CMK (cell line): ENCODE measurements around the gene CAPG.
"Not testable (repeated sequence)": the region's sequence is repeated elsewhere in the genome, so short reads cannot be mapped to it uniquely, and the experiment has no call there.

Experiments used
- DNase-seq: peaks from one replicate; pipeline ENCODE4 v3.0.0-alpha.2; 2010; ENCODE audit warnings: low read depth

The CAPG gene

DNA sequence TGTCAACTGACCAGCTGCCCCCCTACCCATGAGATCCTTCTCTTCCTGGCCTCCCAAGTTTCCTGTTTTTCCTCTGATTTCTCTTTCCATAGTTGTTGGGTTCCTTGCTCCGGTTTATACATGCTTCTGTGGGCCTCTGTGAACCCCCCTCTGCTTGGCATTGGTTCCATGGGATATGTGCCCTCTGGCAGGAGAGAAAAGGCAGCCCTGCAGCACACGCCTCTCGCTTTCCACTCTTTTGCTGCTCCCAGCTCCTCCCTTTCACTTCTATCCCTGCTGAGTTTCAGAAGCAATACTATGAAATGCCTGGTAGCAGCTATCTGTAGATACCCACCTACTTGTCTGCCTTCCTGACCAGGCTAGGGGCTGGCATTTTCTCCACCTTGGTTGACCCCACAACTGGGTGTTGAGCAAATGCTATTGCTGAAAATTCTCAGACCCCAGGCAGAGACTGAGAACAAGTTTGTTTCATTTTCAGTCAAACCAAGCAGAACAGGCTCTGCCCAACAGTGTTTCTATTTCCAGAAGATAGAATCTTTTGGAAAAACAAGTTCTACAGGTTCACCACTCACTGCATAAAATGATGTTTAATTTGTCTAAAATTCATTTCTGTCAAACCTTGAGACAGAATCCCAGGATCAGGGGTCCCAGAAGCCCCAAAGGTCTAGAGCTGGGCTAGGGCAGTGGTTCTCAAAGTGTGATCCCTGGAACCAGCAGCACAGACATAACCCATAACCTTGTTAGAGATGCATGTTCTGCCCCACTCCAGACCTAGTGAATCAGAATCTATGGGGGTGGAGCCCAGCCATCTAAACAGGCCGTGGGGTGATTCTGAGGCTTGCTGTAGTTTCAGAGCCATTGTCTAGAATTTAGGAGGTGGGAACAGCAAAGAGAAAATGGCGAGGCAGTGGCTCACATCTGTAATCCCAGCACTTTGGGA, 13.4 kb downstream of the CAPG start:
- no peak for DNase-seq

DNA sequence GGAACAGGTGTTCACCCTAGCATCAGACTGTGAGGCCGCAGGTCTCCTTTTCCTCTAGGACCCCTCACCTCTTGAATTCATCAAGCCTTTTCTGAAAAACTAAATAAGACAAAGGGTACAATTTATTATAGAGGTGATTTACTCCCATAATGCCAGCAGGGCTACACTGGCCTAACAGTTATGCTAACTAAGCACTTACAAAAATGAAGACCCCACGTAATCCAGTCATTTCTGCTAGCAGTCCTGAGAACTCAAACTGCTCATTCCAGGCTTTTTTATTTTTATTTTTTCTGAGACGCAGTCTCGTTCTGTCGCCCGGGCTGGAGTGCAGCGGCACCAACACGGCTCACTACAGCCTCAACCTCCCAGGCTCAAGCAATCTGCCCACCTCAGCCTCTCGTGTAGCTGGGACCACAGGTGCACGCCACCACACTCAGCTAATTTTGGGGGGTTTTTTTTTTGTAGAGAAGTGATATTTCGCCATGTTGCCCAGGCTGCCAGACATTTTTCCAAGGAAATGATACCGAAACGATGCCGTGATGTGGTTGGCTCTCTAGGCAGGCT, 14.2 kb downstream of the CAPG start:
- no peak for DNase-seq

DNA sequence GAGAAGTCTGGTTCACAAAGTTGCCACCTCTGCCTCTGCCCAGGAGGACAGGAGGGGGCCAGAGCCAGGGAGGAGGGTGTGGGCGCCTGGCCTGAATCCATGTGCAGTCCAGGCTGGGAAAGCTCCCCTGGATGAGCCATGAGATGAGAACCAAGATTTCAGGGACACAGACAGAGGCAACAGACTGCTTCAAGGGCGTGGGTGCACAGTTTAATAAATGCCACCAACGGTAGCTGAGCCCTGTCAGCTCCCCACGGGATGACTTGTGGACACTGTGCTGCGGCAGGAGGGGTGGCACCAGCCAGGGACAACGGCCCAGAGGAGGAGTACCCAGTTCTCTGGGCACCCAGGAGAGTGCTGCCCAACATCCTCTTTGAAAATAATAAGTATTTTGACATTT, 15.2 kb downstream of the CAPG start:
- no peak for DNase-seq

DNA sequence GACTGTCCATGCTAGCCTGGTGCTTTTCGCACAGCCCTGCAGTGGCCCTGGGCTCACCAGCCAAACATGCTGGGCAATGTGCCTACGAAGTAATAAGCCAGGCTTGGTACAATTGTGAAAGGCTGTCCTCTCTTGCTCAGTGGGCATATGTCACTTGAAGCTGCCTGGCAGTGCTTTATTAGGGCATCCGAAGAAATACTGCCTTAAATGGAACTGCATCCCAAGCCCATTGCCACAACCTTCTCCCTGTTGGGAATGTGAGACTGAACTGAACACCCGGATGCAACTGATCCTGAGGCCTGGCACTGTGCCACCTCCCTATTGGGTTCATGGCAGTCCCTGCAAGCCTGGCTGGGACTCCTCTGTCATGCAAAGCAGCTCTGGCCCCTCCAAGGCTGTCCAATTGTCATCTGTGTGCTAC, 15.9 kb downstream of the CAPG start:
- no peak for DNase-seq

DNA sequence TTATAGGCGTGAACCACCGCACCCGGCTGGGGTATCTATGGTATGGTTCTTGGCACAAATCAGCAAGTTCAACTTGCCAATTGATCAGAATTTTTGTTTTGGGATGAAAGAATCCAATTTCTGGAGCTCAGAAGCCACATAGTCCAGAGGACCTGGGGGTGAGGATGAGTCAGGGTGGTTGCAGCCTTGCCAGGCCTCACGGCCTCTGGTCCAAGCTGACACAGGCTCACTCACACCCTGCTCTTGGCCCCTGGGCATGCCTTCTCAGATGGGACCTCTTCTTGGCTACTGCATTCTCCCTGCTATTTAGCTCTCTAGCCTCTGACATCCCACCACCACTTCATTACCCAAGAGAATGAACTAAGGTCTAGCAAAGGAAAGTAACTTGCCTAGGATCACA, 16.3 kb downstream of the CAPG start:
- no peak for DNase-seq

DNA sequence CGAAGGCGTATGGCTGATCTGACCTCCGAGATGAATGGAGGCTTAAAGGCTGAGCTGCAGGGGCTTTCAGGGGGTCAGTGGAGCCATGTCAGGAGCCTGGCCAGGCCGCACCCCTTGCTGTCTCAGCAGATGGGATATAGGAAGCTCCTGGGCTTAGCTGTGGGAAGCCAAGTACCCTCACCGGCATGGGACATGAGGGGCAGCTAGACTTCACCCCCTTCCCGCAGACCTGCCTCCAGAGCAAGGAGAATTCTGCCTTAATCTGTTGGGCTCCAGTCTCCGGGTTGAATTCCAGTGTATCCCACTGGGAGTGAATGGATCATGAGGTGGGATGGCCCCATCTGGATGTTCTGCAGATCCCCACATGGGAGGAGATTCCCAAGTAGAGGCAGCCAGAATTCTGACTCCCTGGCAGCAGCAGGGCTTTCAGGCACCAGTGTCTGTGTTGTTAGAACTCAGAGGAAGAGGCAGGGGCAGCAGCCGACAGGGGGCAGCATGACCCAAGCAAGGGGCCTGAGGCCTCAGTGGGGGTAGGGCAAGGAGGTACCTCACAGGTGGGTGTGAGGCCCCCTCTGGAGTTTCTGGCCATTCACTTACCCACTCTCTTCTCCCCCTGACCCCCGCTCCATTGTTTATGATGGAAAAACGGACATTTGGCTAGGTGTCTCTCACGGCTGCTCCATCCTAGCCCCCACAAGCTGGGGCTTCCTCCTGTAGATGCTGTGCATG, 19.1 kb downstream of the CAPG start:
- no peak for DNase-seq

DNA sequence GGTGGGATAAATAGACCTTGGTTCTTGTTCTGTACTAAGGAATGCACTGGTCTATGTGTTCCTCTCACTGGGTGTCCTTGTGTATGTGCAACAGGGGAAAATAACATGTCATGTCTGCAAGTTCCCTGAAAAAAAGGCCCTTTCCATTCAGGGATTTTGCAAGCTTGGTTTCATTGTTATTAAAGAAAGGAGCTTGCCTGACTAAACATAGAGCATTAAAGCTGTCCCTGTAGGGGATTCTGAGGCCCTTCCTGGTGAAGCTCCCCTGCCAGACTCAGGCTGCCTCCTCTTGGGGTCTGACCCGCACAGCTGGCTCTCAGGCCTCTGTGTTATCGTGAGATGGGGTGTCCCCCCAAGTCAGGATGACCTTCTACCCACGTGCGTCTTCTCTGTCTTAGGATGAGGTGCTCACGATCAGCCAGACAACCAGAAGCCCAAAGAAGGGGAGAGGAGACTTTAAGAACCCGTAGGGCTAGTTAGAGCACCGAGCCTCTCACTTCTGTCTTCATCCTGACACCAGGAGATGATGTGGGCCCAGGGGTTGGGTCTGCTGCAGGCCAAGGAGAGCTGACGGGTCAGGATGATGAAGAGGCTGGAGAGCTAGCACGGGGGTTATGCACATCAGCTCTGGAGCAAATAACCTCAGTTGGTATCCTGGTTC, 21.2 kb downstream of the CAPG start:
- DNase-seq, result no peak

DNA sequence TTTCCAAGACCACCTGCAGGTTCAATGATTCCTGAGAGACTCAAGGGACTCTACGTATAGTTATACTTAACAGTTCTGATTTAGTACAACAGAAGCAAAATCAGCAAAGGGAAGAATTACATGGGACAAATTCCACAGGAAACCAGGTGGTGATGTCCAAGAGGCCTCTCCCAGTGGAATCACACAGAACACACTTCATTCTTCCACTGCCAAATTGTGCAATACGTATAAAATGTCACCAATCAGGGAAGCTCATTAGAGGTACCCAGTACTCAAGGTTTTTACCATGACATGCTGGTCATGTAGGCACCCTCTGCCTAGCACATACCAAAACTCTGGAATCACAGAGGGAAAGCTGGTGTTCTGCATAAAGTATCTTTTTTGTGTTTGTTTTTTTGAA, 22.4 kb downstream of the CAPG start:
- DNase-seq, result no peak

DNA sequence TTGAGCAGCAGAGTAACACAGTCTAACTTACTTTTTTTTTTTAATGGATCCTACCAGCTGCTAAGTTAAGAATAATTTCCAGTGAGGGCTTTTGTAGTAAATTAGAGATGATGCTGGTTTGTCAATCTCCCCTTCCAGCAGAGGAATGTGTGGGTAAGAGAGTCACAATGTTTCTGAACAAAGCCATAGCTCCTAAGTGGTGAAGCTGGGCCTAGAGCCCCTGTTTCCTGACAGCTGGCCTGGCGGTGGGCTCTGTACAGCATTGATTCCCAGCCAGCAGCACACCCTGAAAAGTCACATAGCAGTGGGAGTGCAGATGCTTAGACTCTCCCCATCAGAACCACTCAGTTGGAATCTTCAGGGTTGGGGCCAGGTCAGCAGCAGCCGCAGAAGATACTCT, 24.4 kb downstream of the CAPG start:
- no peak for DNase-seq

DNA sequence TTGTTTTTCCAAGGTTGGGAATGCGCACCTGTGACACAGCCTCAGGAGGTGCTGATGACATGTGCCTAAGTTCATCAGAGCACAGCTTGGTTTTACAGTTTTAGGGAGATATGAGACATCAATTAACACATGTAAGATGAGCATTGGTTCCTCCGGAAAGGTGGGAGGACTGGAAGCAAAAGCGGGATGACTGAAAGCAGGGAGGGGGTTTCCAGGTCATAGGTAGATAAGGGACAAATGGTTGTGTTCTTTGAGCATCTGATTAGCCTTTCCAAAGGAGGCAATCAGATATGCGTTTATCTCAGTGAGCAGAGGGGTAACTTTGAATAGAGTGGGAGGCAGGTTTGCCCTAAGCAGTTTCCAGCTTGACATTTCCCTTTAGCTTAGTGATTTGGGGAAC, 26.3 kb downstream of the CAPG start:
- no peak for DNase-seq

DNA sequence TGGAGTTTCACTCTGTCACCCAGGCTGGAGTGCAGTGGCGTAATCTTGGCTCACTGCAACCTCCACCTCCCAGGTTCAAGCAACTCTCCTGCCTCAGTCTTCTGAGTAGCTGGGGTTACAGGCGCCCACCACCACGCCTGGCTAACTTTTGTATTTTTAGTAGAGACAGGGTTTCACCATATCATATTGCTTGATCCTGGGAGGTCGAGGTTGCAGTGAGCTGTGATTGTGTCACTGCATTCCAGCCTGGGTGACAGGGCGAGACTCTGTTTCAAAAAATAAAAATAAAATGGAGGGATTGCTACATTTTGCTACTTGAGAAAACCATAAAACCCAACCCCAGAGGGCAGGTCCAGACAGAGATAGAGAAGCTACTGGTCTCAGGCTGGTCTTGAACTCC, 27.0 kb downstream of the CAPG start:
- DNase-seq, result not testable (repeated sequence)

DNA sequence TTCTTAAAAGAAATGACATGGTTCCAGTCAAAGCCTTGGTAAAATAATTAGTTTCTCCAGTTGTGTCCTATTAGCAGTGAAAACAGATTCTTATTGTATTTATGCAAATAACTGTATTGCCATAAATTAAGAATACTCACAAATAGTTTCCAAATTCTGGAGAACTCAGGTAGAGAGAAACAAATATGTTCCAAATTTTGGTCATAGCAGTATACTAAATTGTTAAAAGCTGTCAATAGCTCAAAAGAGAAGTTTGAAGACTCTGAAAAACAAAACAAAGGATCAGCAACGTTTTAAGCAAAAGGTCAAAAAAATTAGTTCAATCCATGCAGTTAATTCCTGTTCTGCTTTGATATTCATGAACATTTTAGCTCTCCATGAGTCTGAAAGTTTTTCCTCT, 30.1 kb downstream of the CAPG start:
- DNase-seq, result no peak

DNA sequence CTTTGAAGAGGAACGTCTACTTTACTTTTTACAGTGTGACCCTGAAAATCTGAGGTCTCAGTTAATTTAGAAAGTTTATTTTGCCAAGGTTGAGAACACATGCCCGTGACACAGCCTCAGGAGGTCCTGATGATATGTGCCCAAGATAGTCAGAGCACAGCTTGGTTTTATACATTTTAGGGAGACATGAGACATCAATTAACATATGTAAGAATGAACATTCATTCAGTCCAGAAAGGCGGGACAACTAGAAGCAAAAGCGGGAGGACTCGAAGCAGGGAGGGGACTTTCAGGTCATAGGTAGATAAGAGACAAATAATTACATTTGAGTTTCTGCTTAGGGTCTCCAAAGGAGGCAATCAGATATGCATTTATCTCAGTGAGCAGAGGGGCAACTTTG, 31.9 kb downstream of the CAPG start:
- no peak for DNase-seq

DNA sequence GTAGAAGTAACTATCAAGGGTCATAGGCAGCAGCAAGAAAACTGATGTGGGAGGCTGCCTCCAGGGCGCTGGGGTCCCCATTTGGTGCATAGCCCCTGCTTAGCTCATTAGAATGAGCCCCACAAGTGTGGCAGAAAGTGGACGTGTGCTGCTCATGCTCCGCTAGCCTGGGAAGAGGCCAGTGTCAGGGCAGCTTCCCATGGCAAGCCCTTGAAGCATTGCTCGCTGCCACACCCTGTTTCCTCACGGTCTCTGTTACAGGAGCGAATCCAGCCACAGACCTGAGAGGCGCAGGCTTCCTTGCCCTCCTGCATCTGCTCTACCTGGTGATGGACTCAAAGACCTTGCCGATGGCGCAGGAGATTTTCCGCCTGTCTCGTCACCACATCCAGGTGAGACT, 33.1 kb downstream of the CAPG start:
- DNase-seq, result no peak

DNA sequence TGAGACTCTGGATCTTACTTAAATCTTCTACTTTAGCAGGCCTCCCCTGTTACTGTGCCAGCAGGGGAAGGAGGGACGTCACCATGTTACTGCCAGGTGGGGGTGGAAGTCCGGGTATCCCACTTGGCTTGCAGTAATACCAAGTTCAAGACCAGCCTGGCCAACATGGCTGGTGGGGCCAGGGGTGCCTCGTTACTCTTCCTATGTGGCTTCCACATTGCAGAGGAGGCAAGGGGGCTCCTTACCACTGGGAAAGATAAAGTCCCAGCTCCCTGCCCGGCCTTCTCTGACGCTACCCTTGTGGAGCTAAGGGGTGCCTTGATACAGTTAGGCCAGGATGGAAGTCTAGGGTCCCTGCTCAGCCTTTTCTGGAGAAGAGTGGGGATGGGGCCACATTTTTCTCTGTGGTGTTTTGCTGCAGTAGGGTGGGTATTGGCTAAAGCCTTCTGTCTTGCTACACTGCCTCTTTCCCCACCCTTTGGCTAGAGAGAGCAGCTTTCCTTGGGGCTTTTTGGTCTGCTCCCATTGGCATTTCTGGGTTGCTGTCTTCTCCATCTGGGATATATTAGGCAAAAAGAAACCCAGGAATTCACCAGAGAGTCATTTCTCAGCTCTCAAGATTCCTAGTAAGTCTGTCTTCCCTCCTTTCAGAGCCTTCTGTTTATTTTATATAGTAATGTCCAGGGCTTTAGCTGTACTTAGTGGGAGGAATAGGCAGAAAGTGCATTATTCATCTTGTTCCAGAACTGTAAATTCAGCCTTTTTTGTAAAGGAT, 33.7 kb downstream of the CAPG start:
- no peak for DNase-seq

DNA sequence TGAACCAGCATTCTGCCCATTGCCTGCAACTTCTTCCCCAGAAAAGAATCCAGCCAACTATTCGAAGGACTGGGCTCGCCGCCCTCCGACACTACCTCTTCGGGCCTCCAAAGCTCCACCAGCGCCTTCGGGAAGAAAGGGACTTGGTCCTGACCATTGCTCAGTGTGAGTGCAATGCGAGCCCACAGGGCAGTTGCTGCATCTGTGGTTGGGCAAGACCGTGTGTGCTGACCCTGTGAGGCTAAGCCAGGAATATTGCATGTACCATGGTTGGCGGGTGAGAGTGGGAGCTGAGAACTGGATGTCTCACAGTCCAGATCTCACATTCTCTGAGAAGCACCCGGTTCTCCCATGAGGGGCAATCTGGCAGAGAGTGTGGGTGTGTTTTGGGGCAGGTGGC, 39.1 kb downstream of the CAPG start:
- DNase-seq, result no peak

DNA sequence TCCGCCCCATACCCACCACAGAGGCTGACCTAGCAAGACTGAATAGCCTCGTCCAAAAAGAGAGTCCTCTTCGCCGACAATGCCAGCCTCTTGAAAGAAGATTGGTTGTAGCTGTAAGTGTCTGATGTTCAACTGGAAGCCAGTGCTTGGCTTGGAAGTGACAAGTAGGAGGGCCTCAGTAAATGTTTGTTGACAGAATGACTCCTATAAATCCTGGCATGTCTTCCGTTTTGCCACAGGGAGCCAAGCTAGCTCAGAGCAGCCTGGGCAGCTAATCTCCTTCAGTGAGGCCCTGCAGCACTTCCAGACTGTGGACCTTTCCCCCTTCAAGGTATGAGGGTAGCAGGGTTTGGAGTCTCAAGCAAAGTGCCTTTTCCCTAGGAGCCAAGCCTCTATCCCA, 40.7 kb downstream of the CAPG start:
- DNase-seq, result no peak

DNA sequence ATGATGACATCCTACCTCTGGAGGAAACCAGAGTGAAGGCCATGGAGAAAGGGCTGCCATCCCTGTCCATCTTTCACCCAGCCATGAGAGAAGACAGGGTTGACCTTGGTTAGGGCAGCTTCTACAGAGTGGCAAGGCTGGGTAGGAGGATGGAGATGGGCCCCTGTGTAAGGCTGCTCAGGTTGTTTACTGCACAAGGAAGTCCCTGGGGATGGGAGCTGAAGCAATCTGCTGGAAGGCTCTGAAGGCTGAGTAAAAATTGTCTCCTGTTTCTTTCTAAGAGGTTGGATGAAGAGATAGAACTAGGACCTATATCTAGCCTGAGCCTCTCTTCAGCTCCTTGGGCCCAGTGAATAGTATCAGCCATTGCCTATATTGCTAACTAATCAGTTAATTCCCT, 41.2 kb downstream of the CAPG start:
- no peak for DNase-seq

DNA sequence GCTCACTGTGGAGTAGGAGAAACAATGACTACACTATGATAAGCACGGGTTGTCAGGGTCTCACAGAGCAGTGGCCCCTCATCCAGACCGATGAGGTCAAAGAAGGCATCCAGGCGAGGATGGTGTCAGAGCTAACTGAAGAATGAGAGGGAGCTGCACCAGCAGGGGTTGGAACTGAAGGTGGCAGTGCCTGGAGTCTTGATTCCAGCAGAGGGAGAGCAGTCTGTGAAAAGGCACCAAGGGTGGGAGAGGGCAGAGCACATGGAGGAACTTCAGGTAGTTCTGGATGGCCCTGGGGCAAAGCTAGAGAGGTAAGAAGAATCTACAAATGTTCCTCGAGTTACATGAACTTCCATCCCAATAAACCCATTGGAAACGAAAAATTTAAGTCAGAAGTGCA, 43.0 kb downstream of the CAPG start:
- no peak for DNase-seq

DNA sequence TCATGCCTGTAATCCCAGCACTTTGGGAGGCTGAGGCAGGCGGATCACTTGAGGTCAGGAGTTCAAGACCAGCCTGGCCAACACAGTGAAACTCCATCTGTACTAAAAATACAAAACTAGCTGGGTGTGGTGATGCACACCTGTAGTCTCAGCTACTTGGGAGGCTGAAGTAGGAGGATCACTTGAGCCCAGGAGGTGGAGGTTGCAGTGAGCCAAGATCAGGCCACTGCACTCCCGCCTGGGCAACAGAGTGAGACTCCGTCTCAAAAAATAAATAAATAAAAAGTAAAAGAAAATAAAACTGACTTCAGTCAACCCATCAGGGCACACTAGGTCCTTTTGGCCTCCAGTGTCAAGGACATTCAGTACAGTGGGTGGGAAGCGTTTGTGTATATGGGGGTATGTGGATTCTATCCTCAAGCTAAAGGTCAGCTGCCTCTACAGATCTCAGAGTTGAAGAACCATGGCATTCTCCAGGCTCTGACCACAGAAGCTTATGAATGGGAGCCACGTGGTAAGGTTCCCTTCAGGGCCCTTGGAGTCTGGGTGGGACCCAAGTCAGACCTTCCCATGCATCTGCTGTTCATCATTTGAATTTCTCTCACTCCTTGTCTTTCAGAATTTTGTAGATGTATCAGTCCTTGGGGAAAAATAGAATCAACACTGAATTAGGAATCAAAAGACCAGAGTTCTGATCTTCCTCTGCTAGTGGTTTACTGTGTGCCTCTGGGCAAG, 47.3 kb downstream of the CAPG start:
- not testable (repeated sequence) for DNase-seq

DNA sequence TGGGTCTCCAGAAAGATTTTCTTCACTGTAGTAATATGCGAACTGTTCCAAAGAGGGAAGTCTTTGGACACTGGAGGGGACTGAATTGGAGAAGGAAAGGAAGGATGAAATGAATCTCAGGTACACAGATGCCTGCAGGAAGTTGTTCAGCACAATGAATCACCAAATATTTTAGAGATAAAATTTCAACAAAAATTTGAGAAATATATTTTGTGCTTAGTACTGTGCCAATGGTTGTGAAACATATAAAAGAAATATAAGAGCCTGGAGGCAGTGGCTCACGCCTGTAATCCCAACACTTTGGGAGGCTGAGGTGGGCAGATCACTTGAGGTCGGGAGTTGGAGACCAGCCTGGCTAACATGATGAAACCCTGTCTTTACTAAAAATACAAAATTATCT, 52.4 kb downstream of the CAPG start:
- no peak for DNase-seq
